Midbrain (tissue), 1 donor: Measurements from ENCODE around the gene NUMB.
A peak's percentile ranks its signal among the peaks of the same experiment; 100 is the strongest.

Source experiments
- DNase-seq: peaks from one replicate; lab custom pipeline; 2025; lab: John Stamatoyannopoulos, UW

The NUMB gene

DNA sequence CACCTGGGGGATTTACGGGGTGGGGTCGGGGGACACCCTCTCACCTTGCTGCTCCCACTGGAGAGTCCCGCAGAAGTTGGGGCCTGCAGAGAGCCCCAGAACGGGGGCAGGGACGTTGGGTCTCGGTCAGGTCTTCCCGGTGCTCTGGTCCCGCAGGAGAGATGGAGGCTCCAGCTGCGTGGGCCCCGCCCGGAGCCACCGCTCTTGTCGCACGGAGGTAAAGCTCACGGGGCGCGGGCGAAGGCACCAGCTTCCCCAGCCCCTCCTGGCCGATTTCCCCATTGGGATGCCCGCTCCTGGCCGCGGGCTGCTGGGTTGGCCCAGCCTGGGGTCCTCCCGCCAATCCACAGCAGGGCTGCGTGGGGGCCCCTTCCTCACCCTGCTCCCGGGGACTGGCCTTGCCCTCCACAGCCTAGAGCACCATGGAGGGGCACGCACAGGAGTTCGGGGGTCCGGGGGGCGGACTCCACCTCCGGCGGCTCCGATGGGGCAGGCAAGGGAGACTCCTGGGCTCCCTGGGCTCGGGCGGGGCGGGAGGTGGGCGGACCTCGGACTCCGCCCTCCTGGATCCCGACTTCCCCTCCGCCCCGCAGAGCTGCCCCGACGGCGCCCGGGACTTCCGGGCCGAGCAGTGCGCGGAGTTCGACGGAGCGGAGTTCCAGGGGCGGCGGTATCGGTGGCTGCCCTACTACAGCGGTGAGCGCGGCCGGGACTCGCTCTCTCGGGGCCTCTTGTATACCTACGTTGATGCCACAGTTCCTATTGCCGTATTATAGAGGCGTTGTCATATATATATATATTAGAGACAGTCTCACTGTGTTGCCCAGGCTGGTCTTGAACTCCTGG, 212.6 kb downstream of the NUMB start:
- no peak for DNase-seq

DNA sequence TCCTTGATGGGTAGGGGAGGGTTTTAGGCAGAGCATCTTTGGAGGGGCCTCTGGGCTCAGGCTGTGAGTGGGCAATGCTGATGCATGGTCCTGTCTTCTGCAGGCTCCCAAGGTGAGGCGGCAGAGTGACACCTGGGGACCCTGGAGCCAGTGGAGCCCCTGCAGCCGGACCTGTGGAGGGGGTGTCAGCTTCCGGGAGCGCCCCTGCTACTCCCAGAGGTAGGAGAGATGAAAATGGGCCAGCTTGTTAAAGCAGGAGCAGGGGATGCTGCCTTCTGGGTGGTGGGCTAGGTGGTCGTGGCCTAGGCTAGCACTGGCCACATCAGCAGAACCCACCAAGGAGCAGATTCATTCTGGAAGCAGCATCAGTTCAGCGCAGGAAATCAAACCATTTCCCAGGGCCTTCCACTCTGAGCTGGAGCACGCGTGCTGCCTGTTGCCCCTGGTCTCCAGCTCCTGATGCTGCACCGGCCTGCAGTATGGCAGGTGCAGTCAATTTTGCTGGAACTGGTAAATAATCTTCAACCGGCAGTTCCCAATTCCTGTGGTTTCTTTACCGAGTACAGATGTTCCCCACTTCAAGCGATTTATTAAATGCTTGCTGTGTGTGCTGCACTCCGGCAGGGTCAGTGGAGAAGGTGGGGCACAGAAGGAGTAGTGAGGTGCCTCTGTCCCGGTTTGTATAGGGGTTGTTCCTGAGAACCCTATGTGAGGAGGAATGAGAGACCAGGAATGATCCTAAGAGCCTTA, 213.6 kb downstream of the NUMB start:
- no peak for DNase-seq

DNA sequence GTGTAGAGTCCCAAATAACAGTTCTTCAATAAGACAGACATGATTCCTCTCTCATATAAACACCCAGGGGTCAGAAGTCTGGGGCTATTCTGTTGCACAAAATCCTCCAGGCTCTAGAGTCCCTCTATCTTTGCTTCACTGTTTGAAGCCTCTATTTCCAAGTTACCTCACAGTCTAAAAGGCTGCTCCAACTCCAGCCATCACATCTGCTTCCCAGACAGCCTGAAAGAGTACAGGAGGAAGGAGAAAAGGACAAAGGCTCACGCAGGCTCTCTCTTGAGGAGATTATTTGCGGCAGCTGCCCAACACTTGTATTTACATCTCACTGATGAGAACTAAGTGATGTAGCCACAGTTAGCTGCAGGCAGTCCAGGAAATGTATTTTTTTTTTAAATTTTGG, 214.6 kb downstream of the NUMB start:
- DNase-seq = no peak

DNA sequence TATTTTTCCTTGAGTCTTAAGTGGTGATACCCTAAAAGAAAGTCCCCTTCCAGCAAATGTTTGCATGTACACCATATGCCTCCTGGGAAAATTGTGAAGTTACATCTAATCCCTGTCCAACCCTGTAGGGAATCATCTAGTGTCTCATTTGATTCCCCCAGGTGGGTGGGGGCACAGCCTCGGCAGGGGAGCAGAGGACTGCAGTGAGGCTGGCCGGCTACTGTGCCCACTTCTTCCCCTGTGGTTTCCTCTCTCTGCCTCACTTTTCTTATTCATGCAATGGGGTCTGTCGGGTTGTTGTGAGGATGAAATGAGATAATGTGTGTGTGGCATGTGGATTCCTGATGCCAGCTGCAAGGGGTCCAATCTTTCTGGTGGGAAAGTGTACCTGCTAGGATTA, 215.0 kb downstream of the NUMB start:
- no peak for DNase-seq

DNA sequence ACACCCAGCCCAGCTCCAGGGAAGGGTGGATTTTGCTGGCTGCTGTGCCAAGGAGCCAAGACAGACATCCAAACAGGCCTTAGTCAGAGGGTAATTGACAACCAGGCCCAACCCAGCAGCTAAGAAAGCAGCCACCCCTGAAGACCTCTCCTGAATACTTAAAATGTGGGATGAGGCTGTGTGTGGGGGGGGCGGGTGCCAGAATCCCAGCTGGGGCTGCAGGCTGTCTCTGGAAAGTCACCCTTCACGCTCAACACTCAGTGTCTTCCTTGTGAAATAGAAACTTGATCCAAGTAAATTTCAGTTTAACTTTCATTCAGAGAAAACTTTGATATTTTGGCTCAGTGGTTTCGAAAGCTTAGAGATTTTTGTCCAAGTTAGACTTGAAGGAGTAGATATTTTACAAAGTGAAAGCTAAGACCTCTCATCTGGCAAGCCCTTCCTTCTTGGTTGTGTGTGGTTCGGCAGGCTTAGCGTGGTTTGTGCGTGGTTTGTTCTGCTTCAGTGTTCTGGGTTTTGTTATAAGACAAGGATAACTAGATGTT, 215.9 kb downstream of the NUMB start:
- DNase-seq = peak; percentile 36

DNA sequence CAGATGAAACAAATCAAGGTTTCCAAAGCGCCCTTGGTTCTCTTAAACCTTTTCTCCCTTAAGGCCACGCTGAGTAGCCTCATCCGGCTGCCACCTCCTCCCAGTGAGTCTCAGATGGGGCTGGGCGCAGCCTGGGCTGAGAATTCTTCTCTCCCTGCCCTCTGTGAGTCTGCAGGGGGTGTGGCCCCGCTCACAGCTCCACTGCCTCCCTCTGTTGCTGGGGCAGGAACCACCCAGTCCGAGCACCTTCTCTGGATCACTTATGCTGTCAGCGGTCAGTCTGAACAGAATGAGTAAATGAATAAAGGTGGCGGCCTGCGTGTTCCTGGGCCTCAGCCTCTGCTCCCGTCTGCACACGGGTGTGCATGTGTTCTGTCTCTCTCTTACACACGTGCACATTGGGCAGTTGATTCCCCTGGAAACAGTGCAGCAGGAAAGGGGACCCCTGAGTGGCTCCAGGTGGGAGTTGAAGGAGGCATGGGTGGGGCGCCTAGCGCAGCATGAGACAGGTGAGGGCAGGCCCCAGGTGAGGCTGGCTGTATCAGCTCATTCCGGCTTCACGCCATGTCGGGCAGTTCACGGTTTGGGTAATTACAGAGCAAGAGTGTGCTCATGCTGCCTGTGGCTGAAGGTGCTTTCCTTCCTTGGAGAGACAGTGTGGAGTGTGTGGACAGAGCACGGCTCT, 216.7 kb downstream of the NUMB start:
- no peak for DNase-seq

DNA sequence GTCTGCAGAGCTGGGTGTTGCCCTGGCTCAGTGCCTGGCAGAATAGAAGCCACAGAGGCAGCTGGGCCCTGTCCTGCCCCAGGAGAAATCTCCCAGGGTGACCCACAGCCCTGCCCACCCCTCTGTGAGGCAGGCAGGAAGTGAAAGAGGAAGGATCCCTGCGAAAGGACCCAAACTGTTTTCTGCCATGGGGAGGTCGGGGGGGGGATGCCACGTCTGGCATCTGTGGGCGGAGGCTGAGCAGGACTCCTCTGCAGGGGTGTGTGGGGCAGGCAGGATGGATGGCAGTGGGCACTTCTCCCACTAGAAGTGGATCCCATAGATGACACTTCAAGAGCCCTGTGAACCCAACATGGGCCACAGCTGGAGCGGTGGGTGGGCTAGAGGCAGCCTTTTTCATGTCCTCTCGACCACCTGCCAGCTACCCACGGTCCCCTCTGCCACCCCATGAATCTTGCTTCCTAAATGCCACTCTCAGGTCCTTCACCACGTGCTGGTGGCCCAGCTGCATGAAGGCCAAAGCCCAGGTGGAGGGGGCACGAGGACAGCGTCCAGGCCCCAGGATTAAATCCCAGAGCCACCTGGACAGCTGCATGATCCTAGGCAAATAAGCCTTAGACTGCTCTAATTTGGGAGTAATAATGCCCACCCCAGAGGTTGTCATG, 217.4 kb downstream of the NUMB start:
- DNase-seq = peak; percentile 16

DNA sequence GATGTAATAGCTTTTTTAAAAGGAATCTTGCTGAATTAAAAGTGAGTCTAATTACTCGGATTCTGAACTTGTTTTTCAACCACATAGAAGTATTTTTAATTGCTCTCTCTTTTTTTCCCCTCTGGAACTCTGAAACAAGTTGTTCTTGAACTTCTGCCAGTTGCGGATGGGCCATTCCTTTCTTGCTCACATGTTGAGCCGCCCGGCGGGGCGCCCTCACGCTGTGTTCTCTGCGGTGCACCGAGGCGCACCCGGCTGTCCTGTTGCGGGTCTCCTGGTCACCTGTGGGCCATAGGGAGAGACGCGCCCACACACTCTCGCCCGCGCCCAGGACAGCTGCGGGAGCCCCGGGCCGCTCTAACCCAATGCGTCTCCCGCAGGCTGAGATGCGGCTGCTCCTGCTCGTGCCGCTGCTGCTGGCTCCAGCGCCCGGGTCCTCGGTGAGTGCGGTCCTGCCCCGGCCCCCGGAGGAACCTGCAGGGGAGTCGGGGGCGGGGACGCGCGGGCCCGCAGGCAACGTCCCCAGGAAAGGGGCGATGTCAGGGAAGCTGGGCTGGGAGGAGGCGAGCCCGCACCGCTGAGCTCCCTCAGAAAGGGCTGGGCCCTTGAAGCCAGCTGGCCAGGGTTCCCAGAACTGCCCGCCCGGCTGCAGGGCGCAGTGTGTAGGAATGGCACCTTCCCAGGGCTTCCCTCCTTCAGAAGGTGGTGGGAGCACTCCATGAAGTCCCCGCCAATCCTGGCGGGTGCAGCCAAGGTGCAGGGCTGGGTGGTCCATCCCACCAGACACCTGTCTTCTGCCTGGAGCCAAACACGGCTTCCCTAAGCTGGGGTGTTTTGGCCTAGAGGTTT, 218.7 kb downstream of the NUMB start:
- peak; percentile 64 for DNase-seq

DNA sequence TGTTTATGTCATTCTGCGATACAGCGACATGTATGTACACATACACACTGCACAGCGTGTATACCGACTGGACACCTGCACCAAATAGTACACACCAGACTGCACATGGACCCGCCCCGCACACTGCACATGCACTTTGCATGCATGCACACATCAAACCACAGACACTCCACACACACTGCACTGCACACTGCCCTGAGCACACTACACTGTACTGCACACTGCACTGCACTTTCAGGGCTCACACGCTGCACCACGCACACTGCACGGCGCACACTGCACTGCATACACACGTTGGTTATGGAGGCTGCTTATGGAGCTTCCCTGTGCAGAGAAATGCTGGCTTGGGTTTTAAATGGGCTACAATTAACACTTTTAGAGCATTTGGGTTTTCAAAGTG, 219.4 kb downstream of the NUMB start:
- no peak for DNase-seq

DNA sequence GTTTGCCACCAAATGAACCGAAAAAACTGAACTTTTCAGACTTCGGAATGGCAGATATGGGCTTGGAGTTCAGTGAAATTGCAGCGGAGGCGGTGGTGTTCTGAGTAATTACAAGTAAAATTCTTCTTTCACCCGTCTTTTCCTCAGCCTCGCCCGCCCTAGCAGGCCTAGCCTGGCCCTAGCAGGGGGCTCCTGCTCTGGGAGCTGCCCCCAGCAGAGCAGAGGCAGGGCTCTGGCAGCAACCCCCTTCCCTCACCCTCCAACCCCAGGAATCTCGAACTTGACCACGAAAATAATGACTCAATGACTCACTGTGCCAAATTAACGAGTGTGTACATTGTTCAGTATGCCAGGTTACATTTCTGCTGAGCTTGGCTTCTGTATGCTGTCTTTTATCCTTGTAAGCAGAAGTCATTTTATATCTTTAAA, 219.9 kb downstream of the NUMB start:
- no peak for DNase-seq

DNA sequence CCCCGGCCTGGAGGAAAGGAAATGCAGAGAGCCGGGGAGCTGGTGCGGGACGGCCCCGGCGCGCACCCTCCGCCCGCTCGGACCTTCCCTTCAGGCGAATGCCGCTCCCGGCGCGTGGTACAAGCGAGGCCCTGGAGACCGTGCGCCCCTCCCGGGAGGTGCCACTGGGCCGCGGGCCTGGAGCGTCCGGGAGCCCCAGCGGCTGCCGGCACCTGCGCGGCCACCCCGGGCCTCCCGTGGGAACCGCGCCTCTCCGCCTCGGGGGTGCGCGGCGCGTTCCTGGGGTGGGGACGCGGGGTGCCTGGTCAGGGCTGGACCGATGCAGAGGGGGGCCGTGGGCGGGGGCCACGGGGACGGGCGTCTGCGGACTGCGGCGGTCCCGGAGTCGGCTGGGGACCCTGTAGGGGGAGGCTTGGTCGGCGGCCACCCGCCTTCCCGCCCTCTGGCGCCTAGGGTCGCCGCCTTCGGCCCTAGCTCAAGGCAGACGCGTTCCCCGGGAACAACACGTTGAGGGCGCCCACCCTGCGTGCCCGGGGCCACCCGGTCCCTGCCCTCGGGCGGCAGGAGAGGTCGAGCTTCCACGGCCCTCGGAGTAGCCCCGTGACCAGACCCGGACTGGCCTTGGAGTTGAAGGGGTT, 220.4 kb downstream of the NUMB start:
- no peak for DNase-seq

DNA sequence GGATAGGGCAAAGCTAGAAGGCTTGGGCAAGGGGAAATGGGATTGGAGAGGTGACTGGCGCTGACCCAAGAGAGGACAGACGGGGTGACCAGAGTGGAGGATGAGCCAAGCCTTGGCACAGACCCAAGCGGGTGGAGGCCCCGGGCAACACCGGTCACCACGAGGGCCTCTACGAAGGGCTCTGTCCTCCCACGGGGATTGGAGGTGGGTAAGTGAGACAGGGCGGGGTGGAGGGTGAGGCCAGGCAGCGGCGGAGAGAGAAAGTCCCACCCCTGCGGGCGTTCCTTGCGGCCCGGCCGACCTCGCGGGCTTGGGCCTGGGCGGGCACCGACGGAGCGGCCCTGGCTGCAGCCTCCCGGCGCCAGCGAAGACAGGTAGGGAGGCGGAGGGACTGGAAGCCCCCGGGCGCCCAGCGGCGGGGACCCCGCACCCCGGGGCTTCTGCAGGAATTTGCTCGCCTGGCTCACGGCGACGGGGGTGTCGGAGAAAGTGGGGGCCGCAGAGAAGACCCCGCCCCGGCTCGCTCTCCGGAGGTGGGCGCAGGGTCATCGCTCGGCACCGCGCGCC, 221.0 kb downstream of the NUMB start, which contains the start of gene PAPLN:
PAPLN (plus strand) TSS at position 288 of the 567 bp plus-strand sequence. CDS start 2,273 bp downstream, outside the sequence.
- no peak for DNase-seq

DNA sequence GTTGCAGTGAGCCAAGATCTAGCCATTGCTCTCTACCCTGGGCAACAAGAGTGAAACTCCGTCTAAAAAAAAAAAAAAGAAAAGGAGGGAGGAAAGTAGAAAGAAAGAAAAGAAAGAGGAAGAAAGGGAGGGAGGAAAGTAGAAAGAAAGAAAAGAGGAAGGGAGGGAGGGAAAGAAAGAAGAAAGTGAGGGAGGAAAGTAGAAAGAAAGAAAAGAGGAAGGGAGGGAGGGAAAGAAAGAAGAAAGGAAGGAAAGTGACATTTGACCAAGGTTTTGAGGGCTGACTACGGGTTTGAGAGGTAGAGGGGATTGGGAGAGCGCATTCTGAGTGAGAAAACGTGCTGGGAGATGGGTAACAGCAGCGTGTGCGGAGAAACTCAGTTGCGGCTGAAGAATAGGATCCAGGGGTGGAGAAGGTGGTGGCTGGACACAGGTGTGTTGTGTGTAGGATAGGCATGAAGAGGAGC, 221.6 kb downstream of the NUMB start:
- DNase-seq = no peak

DNA sequence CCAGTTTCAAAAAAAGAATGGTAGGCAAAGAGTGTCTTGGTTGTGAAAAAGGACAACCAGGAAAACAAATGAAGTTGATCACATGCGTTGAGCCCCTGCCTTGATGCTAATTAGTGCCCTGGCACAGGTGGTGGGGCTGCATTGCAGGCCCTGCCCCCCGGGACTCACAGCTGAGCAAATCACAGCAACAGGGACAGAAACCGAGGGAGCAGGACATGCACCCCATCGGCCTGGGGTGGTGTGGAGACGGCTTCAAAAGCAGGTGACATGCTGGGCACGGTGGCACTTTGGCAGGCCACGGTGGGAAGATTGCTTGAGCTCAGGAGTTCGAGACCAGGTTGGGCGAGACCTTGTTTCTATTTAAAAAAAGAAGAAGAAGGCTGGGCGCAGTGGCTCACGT, 222.2 kb downstream of the NUMB start:
- DNase-seq = no peak

DNA sequence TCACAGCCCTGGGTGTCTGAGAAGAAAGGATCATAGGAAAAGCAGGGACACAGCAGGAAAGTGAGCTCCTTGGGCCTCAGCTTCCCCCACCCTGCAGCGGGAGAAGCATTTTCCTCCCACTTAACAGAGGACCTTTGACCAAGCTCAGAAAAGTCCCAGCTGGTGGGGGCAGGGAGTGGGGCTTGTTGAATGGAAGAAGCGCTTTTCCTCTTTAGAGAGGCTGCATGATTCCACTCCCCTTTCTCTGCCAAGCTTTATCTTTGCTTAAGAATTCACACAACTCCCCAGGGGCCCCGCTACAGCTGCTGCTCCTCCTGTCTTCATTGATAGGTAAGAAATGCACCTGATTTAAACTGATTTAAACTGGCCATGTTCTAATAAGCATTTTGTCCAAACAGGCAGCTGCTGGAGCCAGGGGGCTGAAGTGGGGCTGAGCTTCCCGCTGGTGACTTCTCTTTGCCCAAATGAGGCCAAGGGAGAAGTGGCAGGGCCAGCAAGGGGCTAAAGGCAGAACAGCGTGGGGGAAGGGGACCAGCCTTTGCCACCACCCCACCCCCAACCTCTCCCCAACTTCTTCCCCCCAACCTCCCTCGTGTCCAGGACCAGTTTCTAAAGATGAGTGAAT, 222.7 kb downstream of the NUMB start:
- no peak for DNase-seq

DNA sequence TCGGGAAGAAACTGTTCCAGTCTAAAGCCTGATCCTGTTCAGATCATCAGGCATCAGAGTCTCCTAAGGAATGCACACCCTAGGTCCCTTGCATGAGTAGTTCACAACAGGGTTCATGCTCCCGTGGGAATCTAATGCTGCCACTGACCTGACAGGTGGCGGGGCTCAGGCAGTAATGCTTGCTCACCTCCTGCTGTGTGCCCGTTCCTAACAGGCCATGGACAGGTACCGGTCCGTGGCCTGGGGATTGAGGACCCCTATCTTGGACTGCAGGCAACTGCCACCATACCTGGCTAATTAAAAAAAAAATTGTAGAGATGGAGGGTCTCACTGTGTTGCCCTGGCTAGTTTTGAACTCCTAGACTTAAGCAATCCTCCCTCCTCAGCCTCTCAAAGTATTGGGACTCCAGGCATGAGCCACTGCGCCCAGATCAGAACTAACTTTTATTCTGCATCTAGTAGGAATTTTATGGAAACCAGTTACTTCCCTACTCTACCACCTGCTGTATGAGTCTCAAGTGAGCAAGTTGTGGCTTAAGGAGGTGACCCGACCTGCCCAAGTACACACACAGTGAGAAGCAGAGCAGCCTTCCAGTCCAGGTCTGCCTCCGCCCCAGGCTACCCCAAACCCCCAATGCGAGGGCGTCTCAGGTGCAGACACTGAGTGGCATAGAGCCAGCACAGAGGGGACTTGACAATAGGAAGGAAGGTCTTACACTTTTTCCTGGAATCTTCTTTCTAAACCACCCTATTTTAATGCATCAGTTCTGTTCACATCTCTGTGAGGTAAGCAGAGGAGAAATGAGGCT, 223.6 kb downstream of the NUMB start:
- no peak for DNase-seq

DNA sequence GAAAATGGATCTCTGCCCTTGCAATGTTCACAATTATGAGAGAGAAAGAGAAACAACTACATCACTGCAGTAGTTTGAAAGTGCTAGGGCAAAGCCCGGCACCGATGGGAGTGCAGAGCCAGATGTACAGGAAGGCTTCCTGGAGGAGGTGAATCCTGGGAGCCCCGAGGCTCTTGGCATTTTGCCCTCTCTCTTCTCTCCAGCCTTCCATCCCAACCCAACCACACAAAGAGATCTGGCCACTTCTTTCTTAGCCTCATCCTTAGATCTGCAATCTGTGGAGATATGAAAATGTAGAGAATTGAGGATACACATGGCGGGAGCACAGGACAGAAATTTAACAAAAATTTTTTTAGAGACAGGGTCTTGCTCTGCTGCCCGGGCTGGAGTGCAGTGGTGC, 224.3 kb downstream of the NUMB start:
- no peak for DNase-seq

DNA sequence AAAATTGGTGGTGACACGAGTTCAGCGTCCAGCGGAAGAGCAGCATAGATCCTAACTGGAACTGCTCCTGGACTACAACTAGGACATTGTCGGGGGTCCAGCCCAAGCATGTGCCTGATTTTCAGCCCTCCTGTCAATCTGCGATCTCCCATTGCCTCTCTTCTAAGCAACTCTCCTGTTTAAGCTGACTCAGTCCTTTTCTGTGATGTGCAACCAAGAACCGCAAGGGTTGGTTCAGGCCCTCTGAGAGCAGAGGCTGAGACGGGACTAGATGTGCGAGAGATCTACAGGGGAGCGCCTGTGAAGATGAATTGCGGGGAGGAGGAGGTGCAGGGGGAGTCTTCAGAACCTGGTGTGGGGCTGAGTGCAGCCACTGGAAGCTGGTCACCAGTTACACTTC, 224.8 kb downstream of the NUMB start:
- no peak for DNase-seq

DNA sequence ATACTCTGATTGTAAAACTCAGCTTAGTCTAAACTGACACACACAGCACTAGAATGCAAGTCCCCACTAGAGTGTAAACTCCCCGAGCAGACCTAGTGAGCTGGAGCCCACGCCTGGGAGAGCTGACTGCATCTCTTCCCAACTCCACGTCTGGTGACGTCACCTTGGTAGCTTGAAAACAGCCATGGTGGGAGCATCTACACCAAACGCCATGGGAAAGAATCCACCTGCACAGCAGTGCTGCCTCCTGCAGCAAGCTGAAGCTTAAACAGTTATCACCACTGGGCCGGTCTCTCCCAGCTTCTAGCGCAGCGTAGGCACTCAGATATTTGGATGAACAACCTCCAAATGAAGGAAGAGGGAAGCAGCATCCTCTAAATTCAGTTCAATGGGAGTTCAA, 225.4 kb downstream of the NUMB start:
- DNase-seq = no peak
